ENCODE data around the gene NAA40.

The NAA40 gene

GRCh38 chr11:63938479-63939396 is at the start of gene NAA40:
Gene NAA40, plus strand, starts transcription at chr11:63939002. Its CDS starts 95 bp downstream, at chr11:63939097.
- FAIRE-seq, result no peak

- FAIRE-seq, result no peak
Measured at GRCh38 chr11:63889344-63889743, 49.5 kb upstream of the NAA40 start.

GRCh38 chr11:63890368-63890767 is 48.4 kb upstream of the NAA40 start:
- no peak for FAIRE-seq

- no peak for FAIRE-seq
Measured at GRCh38 chr11:63892228-63892627, 46.6 kb upstream of the NAA40 start.

- FAIRE-seq, result no peak
Measured at GRCh38 chr11:63893355-63893754, 45.4 kb upstream of the NAA40 start.

- FAIRE-seq, result no peak
Measured at GRCh38 chr11:63896071-63896470, 42.7 kb upstream of the NAA40 start.

GRCh38 chr11:63897459-63898146 is 41.2 kb upstream of the NAA40 start:
- no peak for FAIRE-seq

- FAIRE-seq, result no peak
Measured at GRCh38 chr11:63901660-63902059, 37.1 kb upstream of the NAA40 start.

- no peak for FAIRE-seq
Measured at GRCh38 chr11:63903884-63904283, 34.9 kb upstream of the NAA40 start.

GRCh38 chr11:63904743-63905142 is 34.1 kb upstream of the NAA40 start:
- no peak for FAIRE-seq

GRCh38 chr11:63905179-63905578 is 33.6 kb upstream of the NAA40 start:
- FAIRE-seq, result no peak

GRCh38 chr11:63906087-63906486 is 32.7 kb upstream of the NAA40 start:
- FAIRE-seq, result no peak

GRCh38 chr11:63906585-63906984 is 32.2 kb upstream of the NAA40 start:
- no peak for FAIRE-seq

GRCh38 chr11:63907063-63907462 is 31.7 kb upstream of the NAA40 start:
- no peak for FAIRE-seq

- FAIRE-seq, result no peak
Measured at GRCh38 chr11:63907808-63908530, 30.8 kb upstream of the NAA40 start.

- no peak for FAIRE-seq
Measured at GRCh38 chr11:63908631-63909401, 30.0 kb upstream of the NAA40 start.

- no peak for FAIRE-seq
Measured at GRCh38 chr11:63909591-63910506, 29.0 kb upstream of the NAA40 start.

GRCh38 chr11:63910675-63911074 is 28.1 kb upstream of the NAA40 start:
- no peak for FAIRE-seq

GRCh38 chr11:63911440-63911839 is 27.4 kb upstream of the NAA40 start:
- FAIRE-seq, result no peak

GRCh38 chr11:63911876-63912275 is 26.9 kb upstream of the NAA40 start:
- no peak for FAIRE-seq

- FAIRE-seq, result no peak
Measured at GRCh38 chr11:63912678-63913077, 26.1 kb upstream of the NAA40 start.

Data from A204.1 (cell line).